ENCODE data around the gene SATL1.

- no peak for TF ChIP-seq POLR2AphosphoS5 (IDR thresholded peaks at IDR 0.05)
- no peak for TF ChIP-seq POLR2A (IDR thresholded peaks at IDR 0.05)
- TF ChIP-seq EP300 (IDR thresholded peaks at IDR 0.05) = no peak
These were observed 191.4 kb downstream of the SATL1 start for GRCh38 chrX:85052205-85052604.

Measured in gastroesophageal sphincter (tissue), 2 donors.